ENCODE results near the gene KLHDC3.

KLHDC3 gene

DNA sequence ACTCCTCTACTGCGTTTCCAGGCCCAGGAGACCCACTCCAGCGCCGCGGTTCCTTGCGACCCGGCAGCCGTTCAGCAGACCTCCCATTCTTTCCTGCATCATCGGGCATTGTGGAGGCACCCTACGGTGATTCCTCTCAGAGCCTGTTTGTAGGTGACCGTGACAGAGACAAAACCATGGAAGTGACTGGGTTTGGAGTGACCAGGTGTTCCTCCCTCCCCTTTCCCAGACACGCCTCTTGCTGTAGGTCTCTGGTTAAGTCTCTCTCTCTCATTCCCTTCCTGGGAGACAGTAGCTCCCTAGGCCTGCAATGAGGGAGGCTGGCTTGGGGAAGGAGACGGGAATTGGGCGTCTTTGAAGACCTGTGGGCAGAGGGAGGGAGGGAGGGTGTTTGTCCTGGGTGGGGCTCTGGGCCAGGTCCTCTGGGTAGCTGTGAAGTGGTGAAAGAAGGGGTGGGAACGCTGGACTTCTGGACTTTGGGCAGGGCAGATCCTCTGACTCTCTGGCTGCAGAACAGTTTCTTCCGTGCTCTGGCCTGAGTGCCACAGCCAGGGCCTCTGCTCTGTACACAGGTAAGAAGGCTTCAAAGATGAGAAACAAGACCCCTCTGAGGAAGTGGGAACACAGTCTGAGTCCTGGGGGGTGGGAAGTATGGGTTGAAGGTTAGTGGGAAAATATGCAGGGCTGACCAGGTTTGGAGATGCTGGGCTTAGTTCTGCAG is 46.1 kb downstream of the KLHDC3 start:
- DNase-seq = no peak

DNA sequence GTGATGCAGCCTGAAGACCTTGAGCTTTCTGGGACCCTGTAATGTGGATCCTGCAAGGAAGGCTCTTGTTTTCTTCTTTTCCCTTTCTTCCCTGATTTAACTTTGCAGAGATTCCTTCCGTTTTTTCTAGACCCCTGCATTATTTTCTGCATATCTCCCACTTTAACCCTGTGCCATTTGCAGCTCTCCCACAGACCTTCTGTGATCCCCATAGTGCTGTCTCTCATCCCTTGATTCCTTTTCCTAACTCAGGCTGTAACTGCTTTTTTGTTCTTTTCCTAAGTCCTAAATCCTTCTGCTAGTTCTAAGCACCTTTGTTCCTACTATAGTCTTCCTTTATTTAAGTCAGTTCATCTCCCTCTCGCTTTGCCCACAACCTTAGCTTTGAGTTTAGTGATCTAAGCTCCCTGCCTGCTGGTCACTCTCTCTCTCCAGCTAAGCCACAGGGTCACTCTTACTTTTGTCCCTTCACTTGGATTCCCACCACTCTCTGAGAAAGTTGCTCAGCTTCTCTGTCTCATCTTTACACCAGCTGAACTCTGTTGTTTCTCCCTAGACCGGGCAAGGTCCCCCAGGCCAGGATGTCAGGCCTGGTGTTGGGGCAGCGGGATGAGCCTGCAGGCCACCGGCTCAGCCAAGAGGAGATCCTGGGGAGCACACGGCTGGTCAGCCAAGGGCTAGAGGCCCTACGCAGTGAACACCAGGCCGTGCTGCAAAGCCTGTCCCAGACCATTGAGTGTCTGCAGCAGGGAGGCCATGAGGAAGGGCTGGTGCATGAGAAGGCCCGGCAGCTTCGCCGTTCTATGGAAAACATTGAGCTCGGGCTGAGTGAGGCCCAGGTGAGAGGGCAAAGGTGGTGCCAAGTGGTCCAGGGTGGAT is 46.9 kb downstream of the KLHDC3 start:
- no peak for DNase-seq

DNA sequence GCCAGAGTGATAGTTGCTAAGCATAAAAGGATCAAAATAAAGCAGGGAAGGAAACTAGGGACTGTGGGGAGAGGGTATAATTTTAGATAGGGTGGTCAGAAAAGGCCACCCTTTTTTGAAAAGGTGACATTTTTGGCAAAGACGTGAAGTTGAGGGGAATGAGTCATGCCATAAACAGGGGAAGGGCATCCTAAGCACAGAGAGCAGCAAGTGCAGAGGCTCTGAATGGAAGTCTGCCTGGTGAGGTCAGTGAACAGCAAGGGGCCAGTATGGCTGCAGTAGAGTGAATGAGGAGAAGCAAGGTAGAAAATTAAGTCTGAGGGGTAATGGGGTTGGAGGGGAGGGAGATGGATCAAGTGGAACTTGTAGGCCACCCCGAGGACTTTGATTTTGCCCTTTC is 47.8 kb downstream of the KLHDC3 start:
- DNase-seq = no peak

DNA sequence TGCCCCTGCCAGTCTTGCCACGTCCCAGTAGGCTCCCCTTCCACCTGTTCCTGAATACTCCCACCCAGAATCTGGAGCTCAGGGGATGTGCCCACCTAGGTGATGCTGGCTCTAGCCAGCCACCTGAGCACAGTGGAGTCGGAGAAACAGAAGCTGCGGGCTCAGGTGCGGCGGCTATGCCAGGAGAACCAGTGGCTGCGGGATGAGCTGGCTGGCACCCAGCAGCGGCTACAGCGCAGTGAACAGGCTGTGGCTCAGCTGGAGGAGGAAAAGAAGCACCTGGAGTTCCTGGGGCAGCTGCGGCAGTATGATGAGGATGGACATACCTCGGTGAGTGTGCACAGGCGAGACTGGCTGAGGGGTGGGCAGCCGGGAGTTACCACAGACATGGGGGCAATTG is 48.8 kb downstream of the KLHDC3 start:
- DNase-seq = no peak

DNA sequence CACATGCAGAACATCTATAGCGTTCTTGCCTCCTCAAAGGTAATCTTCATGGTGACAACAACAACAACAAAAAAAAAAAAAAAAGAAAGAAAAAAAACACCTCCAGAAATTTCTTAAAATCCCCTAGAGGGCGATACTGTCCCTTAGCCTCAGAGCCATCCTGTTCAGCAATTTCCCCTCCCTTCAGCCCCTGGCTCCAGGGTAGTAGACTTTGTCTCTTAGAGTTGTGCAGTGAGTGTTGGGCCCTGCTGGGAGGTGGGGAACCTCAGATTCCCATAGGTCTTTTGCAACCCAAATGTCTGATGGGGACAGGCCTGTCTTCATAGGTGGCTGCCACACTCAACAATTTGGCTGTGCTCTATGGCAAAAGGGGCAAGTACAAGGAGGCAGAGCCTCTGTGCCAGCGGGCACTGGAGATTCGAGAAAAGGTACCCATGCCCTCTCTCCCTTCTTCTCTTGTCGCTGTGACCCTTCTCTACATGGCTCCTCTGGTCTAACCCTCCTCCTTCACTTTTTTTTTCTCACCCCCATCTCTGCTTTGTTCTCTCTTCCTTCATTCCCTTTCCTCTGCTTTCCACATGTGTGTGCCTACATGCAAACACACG is 56.1 kb downstream of the KLHDC3 start:
- DNase-seq = no peak
